Measurements from ENCODE around the gene ABHD14A.

DNA sequence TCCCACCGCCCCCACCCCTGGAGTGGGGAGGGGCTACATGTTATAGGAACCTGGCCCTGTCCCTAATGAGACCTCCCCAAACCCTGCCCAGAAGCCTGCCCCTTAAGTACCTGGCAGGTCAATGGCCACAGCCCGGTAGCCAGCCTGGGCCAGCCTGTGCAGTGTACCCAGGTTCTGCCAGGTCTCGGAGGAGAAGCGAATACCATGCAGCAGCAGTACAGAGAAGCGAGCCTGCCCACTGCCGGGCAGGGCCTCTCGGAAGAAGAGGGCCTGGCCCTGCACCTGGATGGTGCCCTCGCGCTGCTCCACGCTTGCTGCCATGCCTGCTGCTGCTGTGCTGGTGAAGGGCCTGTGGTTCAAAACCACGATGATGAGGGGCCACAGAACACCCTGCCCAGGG lies 3.5 kb upstream of the ABHD14A start:
- TF ChIP-seq, protein P1, sequence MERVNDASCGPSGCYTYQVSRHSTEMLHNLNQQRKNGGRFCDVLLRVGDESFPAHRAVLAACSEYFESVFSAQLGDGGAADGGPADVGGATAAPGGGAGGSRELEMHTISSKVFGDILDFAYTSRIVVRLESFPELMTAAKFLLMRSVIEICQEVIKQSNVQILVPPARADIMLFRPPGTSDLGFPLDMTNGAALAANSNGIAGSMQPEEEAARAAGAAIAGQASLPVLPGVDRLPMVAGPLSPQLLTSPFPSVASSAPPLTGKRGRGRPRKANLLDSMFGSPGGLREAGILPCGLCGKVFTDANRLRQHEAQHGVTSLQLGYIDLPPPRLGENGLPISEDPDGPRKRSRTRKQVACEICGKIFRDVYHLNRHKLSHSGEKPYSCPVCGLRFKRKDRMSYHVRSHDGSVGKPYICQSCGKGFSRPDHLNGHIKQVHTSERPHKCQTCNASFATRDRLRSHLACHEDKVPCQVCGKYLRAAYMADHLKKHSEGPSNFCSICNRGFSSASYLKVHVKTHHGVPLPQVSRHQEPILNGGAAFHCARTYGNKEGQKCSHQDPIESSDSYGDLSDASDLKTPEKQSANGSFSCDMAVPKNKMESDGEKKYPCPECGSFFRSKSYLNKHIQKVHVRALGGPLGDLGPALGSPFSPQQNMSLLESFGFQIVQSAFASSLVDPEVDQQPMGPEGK (CRISPR knock-in tag; IDR thresholded peaks at IDR 0.05; ENCODE audit: borderline replicate concordance), result no peak
- TF ChIP-seq ISL1 (CRISPR knock-in tag; IDR thresholded peaks at IDR 0.05), result no peak
- TF ChIP-seq, protein P2, sequence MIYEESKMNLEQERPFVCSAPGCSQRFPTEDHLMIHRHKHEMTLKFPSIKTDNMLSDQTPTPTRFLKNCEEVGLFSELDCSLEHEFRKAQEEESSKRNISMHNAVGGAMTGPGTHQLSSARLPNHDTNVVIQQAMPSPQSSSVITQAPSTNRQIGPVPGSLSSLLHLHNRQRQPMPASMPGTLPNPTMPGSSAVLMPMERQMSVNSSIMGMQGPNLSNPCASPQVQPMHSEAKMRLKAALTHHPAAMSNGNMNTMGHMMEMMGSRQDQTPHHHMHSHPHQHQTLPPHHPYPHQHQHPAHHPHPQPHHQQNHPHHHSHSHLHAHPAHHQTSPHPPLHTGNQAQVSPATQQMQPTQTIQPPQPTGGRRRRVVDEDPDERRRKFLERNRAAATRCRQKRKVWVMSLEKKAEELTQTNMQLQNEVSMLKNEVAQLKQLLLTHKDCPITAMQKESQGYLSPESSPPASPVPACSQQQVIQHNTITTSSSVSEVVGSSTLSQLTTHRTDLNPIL (CRISPR knock-in tag; IDR thresholded peaks at IDR 0.05; ENCODE audit: low read depth), result no peak

Data from SK-N-SH treated with all-trans-retinoic acid at 6 μM for 48 hours (cell line).